Iris pigment epithelial cell (primary cell): ENCODE data around the gene VPS45.

Source experiments
- DNase-seq: peaks from one replicate; pipeline ENCODE4 v3.0.0-alpha.2; 2011; ENCODE audit warnings: low read depth

The VPS45 gene

DNA sequence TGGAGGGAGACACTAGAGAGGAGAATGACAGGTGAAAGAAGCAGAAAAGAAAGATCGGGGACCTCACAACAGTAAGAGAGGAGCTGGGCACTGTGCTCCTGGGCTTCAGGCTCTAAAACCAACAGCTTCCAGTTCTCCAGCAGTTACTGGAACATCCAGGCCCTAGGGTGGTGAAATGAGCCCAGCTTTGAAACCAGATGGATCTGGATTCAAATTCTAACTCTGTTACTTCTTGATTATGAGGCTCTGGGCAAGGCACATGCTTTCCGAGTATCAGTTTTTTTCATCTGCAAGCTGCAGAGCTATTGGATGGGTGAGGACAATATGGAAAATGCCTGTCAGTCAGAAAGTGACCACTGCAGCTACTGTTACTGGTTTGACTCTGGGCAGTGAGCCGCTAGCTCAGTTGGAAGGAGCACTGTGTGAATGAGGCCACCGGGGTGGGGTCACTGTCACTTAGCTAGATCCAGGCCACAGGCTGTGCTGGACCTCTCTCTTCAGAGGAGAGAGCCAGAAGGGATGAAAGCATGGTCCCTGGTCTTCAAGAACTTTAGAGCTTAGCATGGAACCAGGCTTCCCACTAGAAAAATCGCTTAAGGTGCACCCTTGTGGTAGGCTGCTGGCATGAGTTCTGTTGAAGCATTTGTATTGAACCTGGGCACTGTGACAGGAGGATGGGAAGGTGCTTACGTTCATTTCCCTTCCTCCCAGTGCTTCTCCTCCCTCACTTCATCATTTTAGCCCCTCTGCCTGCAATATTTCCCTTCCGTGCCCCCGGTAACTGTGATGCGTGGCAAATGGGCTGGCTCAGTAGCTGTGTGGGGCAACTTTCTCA lies 94.4 kb downstream of the VPS45 start:
- DNase-seq, result no peak

DNA sequence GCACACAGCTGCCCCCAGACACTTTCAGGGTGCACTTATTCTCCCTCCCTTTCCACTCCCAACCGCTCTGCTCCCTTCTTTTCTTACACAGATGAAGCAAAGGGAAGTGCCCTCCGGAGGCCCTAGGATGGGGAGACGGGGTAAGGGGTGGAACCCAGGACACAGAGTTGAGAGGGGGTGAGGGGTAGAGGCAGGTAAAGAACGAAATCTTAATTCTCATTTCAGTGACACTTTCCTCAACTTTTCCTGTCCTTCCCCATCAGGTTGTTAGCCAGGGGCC lies 94.9 kb downstream of the VPS45 start:
- no peak for DNase-seq

- peak; percentile 100 for DNase-seq
These were observed 95.5 kb downstream of the VPS45 start for GRCh38 chr1:150162862-150163706.

DNA sequence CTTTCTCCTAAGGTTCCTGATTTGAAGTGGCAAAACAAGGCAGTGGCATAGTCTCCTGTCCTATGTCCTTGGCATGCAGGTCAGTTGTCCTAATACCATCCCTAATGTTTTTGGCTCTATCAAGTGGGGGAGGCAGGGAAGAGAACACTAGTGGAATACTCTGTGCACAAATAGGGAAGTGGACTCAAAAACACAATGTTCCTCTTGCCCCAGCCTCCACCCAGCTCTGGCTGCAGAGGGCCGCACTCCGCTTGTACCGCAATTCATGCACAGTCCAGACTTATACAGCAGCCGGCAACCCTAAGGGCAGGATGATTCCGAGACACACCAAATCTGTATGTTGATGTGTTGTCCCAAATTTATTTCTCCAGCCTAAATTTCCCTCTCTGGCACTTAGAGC lies 96.6 kb downstream of the VPS45 start:
- DNase-seq, result no peak

DNA sequence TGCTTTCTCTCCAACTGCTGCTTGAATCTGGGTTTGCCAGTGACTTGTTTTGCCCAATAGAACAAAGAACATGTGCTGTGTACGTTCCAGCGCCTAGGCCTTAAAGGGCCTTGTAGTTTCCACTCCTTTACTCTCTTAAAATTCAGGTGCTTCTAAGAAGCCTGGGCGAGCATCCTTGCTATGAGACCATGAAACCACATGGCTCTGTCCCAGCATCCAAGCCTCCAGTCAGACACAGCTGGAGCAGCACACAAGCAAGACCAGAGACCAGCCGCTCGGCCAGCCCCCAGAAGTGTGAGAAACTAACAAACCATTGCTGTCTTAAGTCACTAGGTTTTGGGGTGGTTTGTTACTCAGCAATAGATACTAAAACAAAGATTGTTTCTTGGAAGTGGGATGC lies 97.2 kb downstream of the VPS45 start:
- no peak for DNase-seq

- DNase-seq, result no peak
These were observed 98.3 kb downstream of the VPS45 start for GRCh38 chr1:150165622-150166612.

- peak; percentile 57 for DNase-seq
These were observed 101.5 kb downstream of the VPS45 start for GRCh38 chr1:150168960-150169601.

GRCh38 chr1:150171801-150172200 lies 104.2 kb downstream of the VPS45 start:
- DNase-seq, result no peak

DNA sequence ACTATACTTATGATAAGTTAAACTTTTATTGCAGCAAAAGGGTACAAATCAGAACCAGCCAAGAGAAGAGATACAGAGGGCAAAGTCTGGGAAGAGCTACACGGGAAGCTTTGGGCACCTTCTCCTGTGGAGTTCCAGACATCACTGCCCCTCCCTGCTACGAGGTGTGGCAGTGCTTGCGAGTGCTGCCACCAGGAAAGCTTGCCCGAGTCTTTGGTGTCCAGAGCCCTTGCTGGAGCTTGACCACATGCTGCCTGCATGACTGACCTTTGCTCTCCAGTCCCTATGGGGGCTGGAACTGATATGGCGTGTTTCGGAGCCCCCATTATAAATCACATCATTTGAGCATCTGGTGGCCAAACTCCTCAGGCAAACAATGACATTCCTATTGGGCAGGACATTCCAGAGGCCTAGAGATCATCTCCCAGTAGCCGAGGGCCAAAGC lies 105.6 kb downstream of the VPS45 start:
- no peak for DNase-seq

GRCh38 chr1:150176593-150176992 lies 109.0 kb downstream of the VPS45 start:
- DNase-seq, result no peak

DNA sequence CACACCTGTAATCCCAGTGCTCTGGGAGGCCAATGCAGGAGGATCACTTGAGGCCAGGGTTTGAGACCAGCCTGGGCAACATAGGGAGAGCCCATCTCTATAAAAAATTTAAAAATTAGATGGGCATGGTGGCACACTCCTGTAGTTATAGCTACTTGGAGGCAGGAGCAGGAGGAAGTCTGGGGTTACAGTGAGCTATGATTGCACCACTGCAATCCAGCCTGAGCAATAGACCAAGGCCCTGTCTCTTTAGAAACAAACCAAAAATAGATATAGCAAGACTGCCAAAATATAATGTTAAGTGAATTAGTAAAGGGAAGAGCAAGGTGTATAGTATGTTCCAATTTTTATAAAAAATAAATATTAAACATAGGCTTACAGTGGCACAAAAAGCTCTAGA lies 111.0 kb downstream of the VPS45 start:
- DNase-seq, result no peak

- no peak for DNase-seq
These were observed 112.3 kb downstream of the VPS45 start for GRCh38 chr1:150179867-150180266.

- no peak for DNase-seq
These were observed 112.9 kb downstream of the VPS45 start for GRCh38 chr1:150180474-150180873.

- DNase-seq, result no peak
These were observed 114.7 kb downstream of the VPS45 start for GRCh38 chr1:150182247-150182646.

GRCh38 chr1:150183061-150183460 lies 115.5 kb downstream of the VPS45 start:
- no peak for DNase-seq

- no peak for DNase-seq
These were observed 117.9 kb downstream of the VPS45 start for GRCh38 chr1:150185481-150185880.

DNA sequence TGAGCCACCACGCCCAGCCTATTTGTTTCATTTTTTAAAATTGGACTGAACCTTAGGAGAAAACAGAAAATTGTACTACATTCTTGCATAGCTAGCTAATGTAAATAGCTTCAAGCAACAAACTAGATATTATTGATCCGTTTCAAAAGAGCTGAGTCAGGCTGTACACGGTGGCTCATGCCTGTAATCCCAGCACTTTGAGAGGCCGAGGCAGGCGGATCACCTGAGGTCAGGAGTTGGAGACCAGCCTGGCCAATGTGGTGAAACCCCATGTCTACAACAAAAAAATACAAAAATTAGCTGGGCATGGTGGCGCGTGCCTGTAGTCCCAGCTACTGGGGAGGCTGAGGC lies 118.8 kb downstream of the VPS45 start:
- peak; percentile 25 for DNase-seq

DNA sequence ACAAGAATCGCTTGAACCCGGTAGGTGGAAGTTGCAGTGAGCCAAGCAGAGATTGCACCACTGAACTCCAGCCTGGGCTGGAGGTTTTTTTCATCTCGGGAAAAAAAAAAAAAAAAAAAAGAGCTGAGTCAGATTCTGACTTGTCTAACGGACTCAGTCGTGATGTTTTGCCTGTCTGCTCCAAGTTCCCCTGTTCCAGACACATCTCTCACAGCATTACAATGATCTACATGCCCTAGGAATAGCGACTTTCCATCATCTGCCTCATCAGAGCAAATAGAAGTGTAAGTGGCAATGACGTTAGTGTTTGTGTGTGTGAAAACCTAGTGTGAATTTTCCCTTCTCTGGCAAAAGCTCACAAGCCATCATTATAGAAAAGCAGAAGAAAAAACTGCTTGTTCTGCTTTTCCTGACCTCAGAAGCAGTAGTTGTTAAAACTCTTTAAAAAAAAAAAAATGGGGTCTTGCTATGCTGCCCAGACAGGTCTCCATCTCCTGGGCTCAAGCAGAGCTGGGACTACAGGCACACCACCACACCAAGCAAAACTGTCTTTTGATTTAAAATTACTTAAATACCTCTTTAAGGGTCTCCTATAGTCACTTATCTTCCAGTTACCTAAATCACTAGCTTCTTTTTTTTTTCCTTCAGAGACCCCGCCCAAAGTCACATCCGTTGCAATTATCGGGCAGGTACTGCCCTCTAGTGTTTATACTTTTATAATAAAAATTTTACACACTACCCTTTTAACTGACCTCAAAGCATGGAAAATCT lies 119.4 kb downstream of the VPS45 start:
- peak; percentile 75 for DNase-seq

GRCh38 chr1:150187560-150187931 lies 120.0 kb downstream of the VPS45 start:
- no peak for DNase-seq

GRCh38 chr1:150192012-150192411 lies 124.4 kb downstream of the VPS45 start:
- peak; percentile 92 for DNase-seq
